Neural crest cell (in vitro differentiated cells): Measurements from ENCODE around the gene CHD8. TPM values are rescaled to one million over a fixed set of nuclear protein-coding genes. Genes with fewer than 3 reads are reported as not detected.

ENCODE experiments used
- DNase-seq: peaks from one replicate; pipeline ENCODE4 v3.0.0; 2021; ENCODE audit warnings: low read depth, mixed read lengths, low spot score
- H3K27ac Mint-ChIP-seq: one replicate; pipeline ENCODE4 v1.8.0; 2021; ENCODE audit warnings: mild to moderate bottlenecking, mixed read lengths; ENCODE audit not compliant: unreplicated experiment
- H3K27me3 Mint-ChIP-seq: 2 replicates; pipeline ENCODE4 v1.8.0; 2021; ENCODE audit warnings: low read depth, mild to moderate bottlenecking, mixed read lengths
- H3K36me3 Mint-ChIP-seq: 2 replicates; pipeline ENCODE4 v1.8.0; 2021; ENCODE audit warnings: low read depth, mild to moderate bottlenecking, mixed read lengths
- H3K4me1 Mint-ChIP-seq: 2 replicates; pipeline ENCODE4 v1.8.0; 2021; ENCODE audit warnings: mixed read lengths
- H3K4me3 Mint-ChIP-seq: one replicate; pipeline ENCODE4 v1.8.0; 2021; ENCODE audit warnings: mild to moderate bottlenecking, mixed read lengths
- H3K9me3 Mint-ChIP-seq: 2 replicates; pipeline ENCODE4 v1.8.0; 2021; ENCODE audit warnings: mixed read lengths
- total RNA-seq: library from RNA; stranded (reverse); gene quantifications from 2 replicates; pipeline ENCODE4 v1.2.1, GENCODE V29; 2021
- TF ChIP-seq, protein P1 (sequence below): fragments of 200-600 bp; sonication (generic); conservative IDR thresholded peaks from 2 replicates; pipeline ENCODE4 v1.5.0; 2021; ENCODE audit warnings: antibody characterized with exemption, mild to moderate bottlenecking

CHD8 gene
- total RNA-seq, 1 donor from 2014 or later, result 137 TPM

GRCh38 chr14:21440859-21441258 is 15.1 kb downstream of the CHD8 start:
- H3K4me3 Mint-ChIP-seq, result no peak overlapping the region
- H3K27ac Mint-ChIP-seq, result no peak overlapping the region

GRCh38 chr14:21437063-21437901 is 18.6 kb downstream of the CHD8 start:
- TF ChIP-seq, protein P1, sequence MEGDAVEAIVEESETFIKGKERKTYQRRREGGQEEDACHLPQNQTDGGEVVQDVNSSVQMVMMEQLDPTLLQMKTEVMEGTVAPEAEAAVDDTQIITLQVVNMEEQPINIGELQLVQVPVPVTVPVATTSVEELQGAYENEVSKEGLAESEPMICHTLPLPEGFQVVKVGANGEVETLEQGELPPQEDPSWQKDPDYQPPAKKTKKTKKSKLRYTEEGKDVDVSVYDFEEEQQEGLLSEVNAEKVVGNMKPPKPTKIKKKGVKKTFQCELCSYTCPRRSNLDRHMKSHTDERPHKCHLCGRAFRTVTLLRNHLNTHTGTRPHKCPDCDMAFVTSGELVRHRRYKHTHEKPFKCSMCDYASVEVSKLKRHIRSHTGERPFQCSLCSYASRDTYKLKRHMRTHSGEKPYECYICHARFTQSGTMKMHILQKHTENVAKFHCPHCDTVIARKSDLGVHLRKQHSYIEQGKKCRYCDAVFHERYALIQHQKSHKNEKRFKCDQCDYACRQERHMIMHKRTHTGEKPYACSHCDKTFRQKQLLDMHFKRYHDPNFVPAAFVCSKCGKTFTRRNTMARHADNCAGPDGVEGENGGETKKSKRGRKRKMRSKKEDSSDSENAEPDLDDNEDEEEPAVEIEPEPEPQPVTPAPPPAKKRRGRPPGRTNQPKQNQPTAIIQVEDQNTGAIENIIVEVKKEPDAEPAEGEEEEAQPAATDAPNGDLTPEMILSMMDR, result no peak
- H3K4me1 Mint-ChIP-seq, result peaks cover 50% of the 10 kb centered on the region
- no peaks in the 10 kb centered on the region for H3K9me3 Mint-ChIP-seq
- H3K27ac Mint-ChIP-seq, result peak overlapping the region; percentile 90
- DNase-seq, result peak; percentile 100
- H3K4me3 Mint-ChIP-seq, result peak overlapping the region; percentile 98
- H3K27me3 Mint-ChIP-seq, result no peaks in the 10 kb centered on the region
- H3K36me3 Mint-ChIP-seq, result peaks cover 9% of the 10 kb centered on the region

More at GRCh38 chr14:21440859-21441258, 15.1 kb downstream of the CHD8 start:
- Mint-ChIP-seq H3K36me3 (no peaks in the 10 kb centered on the region), H3K9me3 (no peaks in the 10 kb centered on the region), H3K4me1 (peaks cover 33% of the 10 kb centered on the region), H3K27me3 (no peaks in the 10 kb centered on the region)
- no peak for DNase-seq
- TF ChIP-seq, protein P1, result no peak

GRCh38 chr14:21436567-21437062 is 19.3 kb downstream of the CHD8 start:
- Mint-ChIP-seq H3K4me1 (peaks cover 46% of the 10 kb centered on the region), H3K9me3 (no peaks in the 10 kb centered on the region), H3K36me3 (peaks cover 9% of the 10 kb centered on the region), H3K27ac (peak overlapping the region; percentile 79), H3K27me3 (no peaks in the 10 kb centered on the region), H3K4me3 (peak overlapping the region; percentile 98)
- DNase-seq, result no peak
- TF ChIP-seq, protein P1, result no peak

DNA sequence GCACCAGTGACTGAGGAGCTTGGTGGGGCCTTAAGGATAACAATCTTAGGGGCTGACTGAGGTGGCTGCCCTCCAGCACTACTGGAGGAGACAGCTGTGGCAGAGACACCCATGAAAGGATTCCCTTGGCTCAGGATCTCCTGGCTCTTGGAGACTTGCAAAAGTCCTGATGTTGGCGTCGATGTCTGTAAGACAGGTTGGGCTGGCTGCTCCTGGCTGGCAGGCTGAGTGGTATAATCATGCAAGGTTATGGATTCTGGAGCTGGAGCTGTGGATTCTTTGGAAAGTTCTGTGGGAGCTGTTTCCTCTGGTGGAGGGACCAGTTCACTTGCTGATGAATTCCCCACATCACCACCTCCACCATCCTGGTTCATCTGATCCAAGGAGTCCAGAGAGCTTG is 24.8 kb downstream of the CHD8 start:
- no peaks in the 10 kb centered on the region for H3K9me3 Mint-ChIP-seq
- H3K4me1 Mint-ChIP-seq, result peaks cover 20% of the 10 kb centered on the region
- H3K4me3 Mint-ChIP-seq, result no peak overlapping the region
- DNase-seq, result no peak
- TF ChIP-seq, protein P1, result no peak
- peaks cover 25% of the 10 kb centered on the region for H3K36me3 Mint-ChIP-seq
- H3K27me3 Mint-ChIP-seq, result no peaks in the 10 kb centered on the region
- no peak overlapping the region for H3K27ac Mint-ChIP-seq

DNA sequence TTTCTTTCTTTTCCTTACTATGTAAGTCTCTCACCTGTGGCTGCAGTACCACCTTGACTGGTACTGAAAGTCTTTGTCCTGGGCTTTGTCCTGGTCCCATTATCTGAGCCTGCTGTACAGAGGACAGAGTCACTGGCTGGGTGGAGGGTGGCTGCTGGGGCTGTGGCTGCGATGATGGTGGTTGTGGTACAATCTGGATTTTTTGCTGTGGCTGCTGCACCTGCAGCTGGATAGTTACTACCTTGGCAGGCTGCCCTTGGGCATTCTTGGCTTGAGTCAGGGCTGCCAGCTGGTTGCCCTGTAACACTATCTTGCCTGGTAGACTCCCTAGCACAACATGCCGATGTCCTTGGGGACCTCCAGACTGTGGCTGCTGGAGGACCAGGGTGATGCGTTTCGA is 27.0 kb downstream of the CHD8 start:
- no peak for DNase-seq
- TF ChIP-seq, protein P1, result no peak
- no peak overlapping the region for H3K4me3 Mint-ChIP-seq
- no peaks in the 10 kb centered on the region for H3K27me3 Mint-ChIP-seq
- peak overlapping the region; percentile 19 for H3K27ac Mint-ChIP-seq
- H3K4me1 Mint-ChIP-seq, result no peaks in the 10 kb centered on the region
- H3K36me3 Mint-ChIP-seq, result peaks cover 27% of the 10 kb centered on the region
- no peaks in the 10 kb centered on the region for H3K9me3 Mint-ChIP-seq
